ENCODE measurements around the gene ZNF101. TPM values are rescaled to one million over a fixed set of nuclear protein-coding genes. Genes with fewer than 3 reads are reported as not detected.

Gene ZNF101
- polyA plus RNA-seq (ENCODE audit: low read depth in 6 of 6): 10 to 100 TPM; 29.2 to 66.9 (median 37.4) TPM

DNA sequence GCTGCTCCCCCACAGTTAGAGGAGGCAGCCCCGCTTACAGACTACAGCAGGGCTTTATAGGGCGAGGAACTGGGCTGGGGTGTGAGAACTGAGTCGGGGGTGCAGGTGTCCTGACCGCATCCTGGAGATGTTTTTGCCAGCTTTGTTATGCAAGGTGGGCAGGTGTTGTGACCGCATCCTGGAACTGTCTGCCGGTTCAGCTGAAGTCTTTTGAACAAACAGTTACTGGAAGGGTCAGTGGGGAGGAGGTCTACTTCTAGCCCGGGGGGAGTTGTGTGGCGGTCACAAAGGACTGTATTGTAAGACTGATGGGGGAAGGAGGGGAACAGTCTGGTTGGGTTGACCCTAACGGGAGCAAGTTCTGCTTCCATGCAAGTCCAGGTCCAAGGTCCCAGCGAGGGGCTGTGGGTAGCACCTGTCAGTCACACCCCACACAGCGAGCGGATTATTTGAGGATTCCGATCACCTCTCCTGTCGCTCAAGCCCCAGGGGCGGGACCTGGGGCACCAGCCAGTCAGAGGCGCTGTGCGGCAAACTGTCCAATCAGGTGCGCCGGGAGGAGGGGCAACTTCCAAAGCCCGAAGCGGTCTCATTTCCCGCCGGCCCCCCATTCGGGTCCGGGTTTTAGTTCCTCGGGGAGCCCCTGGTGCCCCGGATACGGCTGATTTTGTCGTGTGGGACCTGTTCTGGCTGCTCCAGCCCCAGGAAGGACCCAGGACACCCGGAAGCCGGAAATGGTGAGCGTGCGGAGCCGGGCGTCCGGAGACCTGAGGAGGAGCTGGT lies at the start of gene ZNF101:
ZNF101 (plus strand) TSS at position 610 of the 783 bp plus-strand sequence; CDS start at position 735, 125 bp downstream.
- Mint-ChIP-seq H3K4me1 (peaks cover 10 to 67% (median 33%) of the 10 kb centered on the region in 3 donors), H3K27ac (peak within 1 kb of the TSS; percentile 89 to 99 (median 96)), H3K9me3 (no peaks in the 10 kb centered on the region), H3K27me3 (no peaks in the 10 kb centered on the region), H3K36me3 (no peaks in the 10 kb centered on the region), H3K4me3 (peak within 1 kb of the TSS; percentile 88 to 97 (median 94))
- peak; percentile 68 for ATAC-seq (ENCODE audit: low read depth in 2 of 2)
- DNase-seq: peak; percentile 93

DNA sequence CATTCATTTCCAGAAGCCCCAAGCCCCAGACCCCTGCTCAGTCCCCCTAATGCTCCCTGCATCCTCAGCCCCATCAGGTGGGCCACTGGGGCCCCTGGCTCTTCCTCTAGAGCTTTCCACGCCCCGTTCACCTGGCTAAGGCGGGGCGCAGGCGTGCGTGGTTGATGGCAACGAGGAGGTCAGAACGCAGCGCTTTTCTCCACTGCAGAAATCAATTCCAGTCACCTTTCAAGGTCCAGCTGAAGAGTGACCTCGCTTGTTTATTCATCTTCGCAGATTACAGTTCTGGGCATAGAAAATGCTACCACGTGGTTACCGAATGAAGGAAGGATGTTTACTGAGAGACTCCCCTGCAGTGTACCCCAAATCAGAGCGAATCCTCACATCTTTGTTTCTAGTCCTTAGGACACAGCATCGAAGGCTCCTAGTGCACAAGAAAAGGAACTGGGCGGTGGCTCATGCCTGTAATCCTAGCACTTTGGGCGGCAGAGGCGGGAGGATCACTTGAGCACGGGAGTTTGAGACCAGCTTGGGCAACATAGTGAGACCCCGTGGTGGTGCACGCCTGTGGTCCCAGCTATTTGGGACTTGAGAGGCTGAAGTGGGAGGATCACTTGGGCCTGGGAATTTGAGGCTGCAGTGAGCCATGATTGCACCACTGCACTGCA lies 49.3 kb upstream of the ZNF101 start:
- H3K9me3 Mint-ChIP-seq: no peaks in the 10 kb centered on the region
- peak overlapping the region in 7 of 8 donors; percentile 56 to 86 (median 77) for H3K4me3 Mint-ChIP-seq
- no peaks in the 10 kb centered on the region for H3K27me3 Mint-ChIP-seq
- no peaks in the 10 kb centered on the region for H3K36me3 Mint-ChIP-seq
- DNase-seq (no peak), ATAC-seq (ENCODE audit: low read depth in 2 of 2) (no peak)
- peak overlapping the region; percentile 94 to 97 (median 97) for H3K27ac Mint-ChIP-seq
- H3K4me1 Mint-ChIP-seq: peaks cover 7 to 16% (median 10%) of the 10 kb centered on the region in 3 donors

DNA sequence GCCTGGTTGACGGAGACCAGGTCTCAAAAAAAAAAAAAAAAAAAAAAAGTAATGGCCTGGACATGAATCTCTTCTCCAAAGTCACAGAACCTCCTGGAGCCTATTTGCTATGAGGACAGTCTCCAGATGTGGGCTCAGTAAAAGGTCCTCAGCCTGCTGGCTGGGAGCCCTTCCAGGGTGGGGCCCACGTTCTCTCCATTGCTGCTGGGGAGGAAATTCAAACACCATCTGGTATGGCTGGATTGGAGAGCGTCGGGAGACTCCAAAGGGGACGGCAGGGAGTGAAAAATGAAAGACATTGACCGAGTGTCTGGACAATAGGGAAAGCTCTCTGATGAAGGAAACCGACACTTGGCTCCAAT lies 48.8 kb upstream of the ZNF101 start:
- DNase-seq: no peak
- no peaks in the 10 kb centered on the region for H3K9me3 Mint-ChIP-seq
- peaks cover 7 to 16% (median 10%) of the 10 kb centered on the region in 3 donors for H3K4me1 Mint-ChIP-seq
- H3K4me3 Mint-ChIP-seq: no peak overlapping the region
- no peaks in the 10 kb centered on the region for H3K36me3 Mint-ChIP-seq
- H3K27me3 Mint-ChIP-seq: no peaks in the 10 kb centered on the region
- peak overlapping the region in 5 of 6 donors; percentile 44 to 97 (median 94) for H3K27ac Mint-ChIP-seq
- ATAC-seq (ENCODE audit: low read depth in 2 of 2): no peak

GRCh38 chr19:19623383-19623782 lies 45.3 kb upstream of the ZNF101 start:
- DNase-seq (no peak), ATAC-seq (ENCODE audit: low read depth in 2 of 2) (no peak)
- H3K36me3 Mint-ChIP-seq: no peaks in the 10 kb centered on the region
- no peaks in the 10 kb centered on the region for H3K27me3 Mint-ChIP-seq
- H3K27ac Mint-ChIP-seq: peak overlapping the region in 1 of 6 donors; percentile 97
- H3K4me3 Mint-ChIP-seq: peak overlapping the region in 1 of 8 donors; percentile 27
- peaks cover 18 to 25% (median 21%) of the 10 kb centered on the region in 3 donors for H3K4me1 Mint-ChIP-seq
- no peaks in the 10 kb centered on the region for H3K9me3 Mint-ChIP-seq

DNA sequence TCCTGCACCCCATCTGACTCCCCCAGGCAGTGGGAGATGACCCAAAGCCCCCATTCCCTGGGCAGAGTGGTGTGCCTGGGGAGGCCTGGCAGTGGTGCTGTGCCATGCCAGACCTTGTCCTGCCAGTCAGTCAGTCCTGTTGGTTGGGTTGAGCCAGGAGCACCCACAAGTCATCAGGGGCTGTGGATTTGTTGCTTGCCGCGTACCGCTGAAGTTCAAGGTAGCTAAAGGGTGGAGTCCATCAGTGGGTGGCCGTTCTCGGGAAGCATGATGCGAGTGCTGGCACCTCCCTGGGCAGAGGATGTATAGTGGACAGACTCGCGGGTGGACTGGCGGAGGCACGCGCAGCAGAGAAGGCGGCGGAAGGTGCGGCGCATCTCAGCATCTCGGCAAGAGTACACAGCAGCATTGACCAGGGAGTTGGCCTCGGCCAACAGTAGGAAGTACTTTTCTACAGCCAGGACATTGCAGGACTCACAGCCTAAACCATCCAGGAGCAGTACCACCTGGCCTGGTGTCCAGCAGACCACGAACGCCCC lies 44.5 kb upstream of the ZNF101 start:
- H3K4me1 Mint-ChIP-seq: peaks cover 15 to 26% (median 19%) of the 10 kb centered on the region in 3 donors
- H3K9me3 Mint-ChIP-seq: no peaks in the 10 kb centered on the region
- H3K4me3 Mint-ChIP-seq: peak overlapping the region in 2 of 8 donors; percentile 20 to 27
- DNase-seq: no peak
- no peaks in the 10 kb centered on the region for H3K27me3 Mint-ChIP-seq
- H3K36me3 Mint-ChIP-seq: no peaks in the 10 kb centered on the region
- ATAC-seq (ENCODE audit: low read depth in 2 of 2): no peak
- no peak overlapping the region for H3K27ac Mint-ChIP-seq

DNA sequence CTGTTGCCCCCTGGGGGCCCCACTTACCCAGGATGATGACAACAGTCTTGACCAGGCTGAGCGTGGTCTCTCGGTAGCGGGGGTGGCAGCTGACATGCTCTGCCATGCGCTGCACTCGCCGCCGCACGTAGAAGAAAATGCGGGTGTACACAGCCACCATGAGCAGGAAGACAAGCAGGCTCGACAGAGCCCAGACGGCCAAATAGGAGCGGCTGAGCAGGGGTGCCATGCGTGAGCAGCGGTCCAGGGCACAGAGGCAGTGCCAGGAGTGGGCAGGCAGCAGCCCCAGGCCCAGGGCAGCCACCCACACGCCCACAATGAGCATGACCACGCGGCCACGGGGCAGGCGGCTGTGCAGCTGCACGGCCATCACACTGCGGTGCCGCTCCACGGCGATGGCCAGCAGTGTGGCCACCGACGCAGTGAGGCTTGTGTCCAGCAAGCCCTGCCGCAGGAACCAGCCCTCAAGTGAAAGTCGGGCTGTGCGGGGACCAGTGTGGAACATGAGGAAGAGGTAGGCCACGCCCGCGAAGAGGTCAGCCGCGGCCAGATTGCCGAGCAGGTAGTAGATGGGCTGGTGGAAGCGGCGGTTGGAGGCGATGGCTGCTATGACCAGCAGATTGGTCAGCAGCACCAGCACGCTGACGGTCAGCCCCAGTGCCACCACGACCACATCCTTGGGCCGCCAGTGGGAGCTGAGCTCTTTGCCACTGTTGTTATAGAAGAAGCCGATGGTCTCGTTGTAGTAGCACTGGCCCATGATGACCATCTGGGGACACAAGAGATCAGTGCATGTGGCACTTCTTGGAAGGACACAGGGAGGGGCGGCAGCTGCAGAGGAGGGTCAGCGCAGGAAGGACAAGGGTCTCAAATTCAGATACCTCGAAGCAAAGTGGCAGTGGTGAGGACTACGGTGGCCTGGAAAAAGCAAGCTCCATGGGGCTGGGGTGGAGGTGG lies 41.8 kb upstream of the ZNF101 start:
- Mint-ChIP-seq H3K4me1 (peaks cover 15 to 23% (median 16%) of the 10 kb centered on the region in 3 donors), H3K27ac (peak overlapping the region in 5 of 6 donors; percentile 45 to 93 (median 89)), H3K4me3 (peak overlapping the region; percentile 83 to 98 (median 93)), H3K9me3 (no peaks in the 10 kb centered on the region), H3K36me3 (no peaks in the 10 kb centered on the region), H3K27me3 (no peaks in the 10 kb centered on the region)
- DNase-seq: no peak
- ATAC-seq (ENCODE audit: low read depth in 2 of 2): no peak

DNA sequence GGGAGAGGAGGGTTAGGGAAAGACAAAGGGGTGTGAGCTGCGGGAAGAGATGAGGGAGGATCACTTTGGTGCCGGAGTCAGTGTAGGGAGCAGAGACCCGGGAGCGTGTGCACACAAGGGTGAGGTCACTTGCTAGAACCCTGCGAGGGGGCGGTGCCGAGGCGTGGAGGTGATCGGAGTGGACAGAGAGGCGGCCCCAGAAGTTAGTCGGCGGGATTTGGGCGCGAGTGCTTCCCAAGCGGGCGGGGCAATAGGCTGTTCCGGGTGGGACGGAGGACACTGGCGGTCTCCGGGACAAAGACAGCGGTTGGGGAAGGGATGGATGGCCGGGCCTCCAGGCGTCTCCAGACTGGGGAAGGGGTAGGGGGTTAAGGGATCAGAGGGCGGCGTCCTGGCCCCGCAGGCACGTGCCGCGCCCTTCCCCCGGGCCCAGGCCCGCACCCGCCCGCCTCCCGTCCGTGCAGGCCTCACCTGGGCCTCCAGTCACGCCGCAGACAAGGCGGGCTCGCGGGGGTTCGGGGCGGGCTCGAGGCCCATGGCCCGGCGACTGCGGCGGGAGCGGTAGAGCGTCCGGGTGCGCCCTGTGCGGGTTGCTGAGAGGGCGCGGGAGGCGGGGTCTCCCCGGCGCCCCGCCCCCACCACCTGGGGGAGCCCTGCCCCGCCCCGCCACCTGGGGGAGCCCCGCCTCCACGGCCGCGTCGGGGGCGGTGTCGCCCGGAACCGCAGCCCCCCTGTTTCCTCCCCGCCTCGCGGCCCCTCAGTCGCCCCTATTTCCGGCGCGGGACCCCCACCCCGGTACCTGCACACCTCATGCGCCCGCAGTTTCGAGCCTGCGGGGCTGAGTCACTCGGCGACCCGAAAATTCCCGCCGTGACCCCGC lies 40.8 kb upstream of the ZNF101 start, which contains the start of gene LPAR2:
LPAR2 (minus strand) TSS at position 600 of the 880 bp plus-strand sequence. CDS start 945 bp downstream, outside the sequence.
- Mint-ChIP-seq H3K27ac (peak within 1 kb of the TSS; percentile 70 to 97 (median 93)), H3K4me1 (peaks cover 15 to 27% (median 16%) of the 10 kb centered on the region in 3 donors), H3K4me3 (peak within 1 kb of the TSS; percentile 83 to 98 (median 93)), H3K36me3 (peaks cover 1 to 5% of the 10 kb centered on the region in 2 donors), H3K9me3 (no peaks in the 10 kb centered on the region), H3K27me3 (no peaks in the 10 kb centered on the region)
- peak; percentile 90 to 91 for ATAC-seq (ENCODE audit: low read depth in 2 of 2)
- DNase-seq: peak; percentile 81

- Mint-ChIP-seq H3K36me3 (peaks cover 9 to 11% of the 10 kb centered on the region in 2 donors), H3K27me3 (no peaks in the 10 kb centered on the region), H3K27ac (peak overlapping the region; percentile 70 to 95 (median 90)), H3K9me3 (no peaks in the 10 kb centered on the region), H3K4me3 (peak overlapping the region; percentile 73 to 94 (median 89)), H3K4me1 (peaks cover 16 to 34% (median 20%) of the 10 kb centered on the region in 3 donors)
- ATAC-seq (ENCODE audit: low read depth in 2 of 2): peak; percentile 22 to 24
- DNase-seq: peak; percentile 18
Measured at GRCh38 chr19:19628501-19629134, 40.0 kb upstream of the ZNF101 start.

- H3K27ac Mint-ChIP-seq: peak overlapping the region in 1 of 6 donors; percentile 24
- ATAC-seq (ENCODE audit: low read depth in 2 of 2) (no peak), DNase-seq (no peak)
- H3K4me3 Mint-ChIP-seq: peak overlapping the region in 5 of 8 donors; percentile 14 to 84 (median 59)
- no peaks in the 10 kb centered on the region for H3K9me3 Mint-ChIP-seq
- no peaks in the 10 kb centered on the region for H3K27me3 Mint-ChIP-seq
- peaks cover 18 to 23% of the 10 kb centered on the region in 2 donors for H3K36me3 Mint-ChIP-seq
- H3K4me1 Mint-ChIP-seq: peaks cover 18 to 48% (median 26%) of the 10 kb centered on the region in 3 donors
Measured at GRCh38 chr19:19630062-19630414, 38.6 kb upstream of the ZNF101 start.

GRCh38 chr19:19630426-19630825 lies 38.2 kb upstream of the ZNF101 start:
- no peak overlapping the region for H3K27ac Mint-ChIP-seq
- peaks cover 20 to 52% (median 27%) of the 10 kb centered on the region in 3 donors for H3K4me1 Mint-ChIP-seq
- H3K27me3 Mint-ChIP-seq: no peaks in the 10 kb centered on the region
- H3K4me3 Mint-ChIP-seq: peak overlapping the region in 5 of 8 donors; percentile 14 to 84 (median 69)
- H3K9me3 Mint-ChIP-seq: no peaks in the 10 kb centered on the region
- H3K36me3 Mint-ChIP-seq: peaks cover 18 to 25% of the 10 kb centered on the region in 2 donors
- ATAC-seq (ENCODE audit: low read depth in 2 of 2) (no peak), DNase-seq (no peak)

DNA sequence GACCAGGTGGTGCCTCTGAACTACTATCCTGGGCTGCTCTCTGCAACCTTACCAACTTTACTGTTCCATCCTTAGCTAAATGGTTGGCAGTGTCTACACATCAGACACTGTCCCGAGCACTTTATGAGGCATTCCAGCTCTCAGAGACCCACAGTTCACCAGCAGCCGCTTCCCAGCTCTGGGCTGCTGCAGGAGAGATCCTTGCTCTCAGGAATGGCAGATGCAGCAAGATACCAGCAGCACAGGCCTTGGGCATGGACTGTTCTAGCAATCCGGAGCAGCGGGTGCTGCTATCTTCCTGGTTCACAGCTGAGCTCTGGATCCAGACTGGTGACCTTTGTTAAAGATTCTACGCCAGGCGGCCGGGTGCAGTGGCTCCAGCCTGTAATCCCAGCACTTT lies 37.3 kb upstream of the ZNF101 start:
- no peak overlapping the region for H3K27ac Mint-ChIP-seq
- peaks cover 19 to 54% (median 31%) of the 10 kb centered on the region in 3 donors for H3K4me1 Mint-ChIP-seq
- peak overlapping the region in 3 of 8 donors; percentile 12 to 84 (median 30) for H3K4me3 Mint-ChIP-seq
- no peak for DNase-seq
- no peak for ATAC-seq (ENCODE audit: low read depth in 2 of 2)
- H3K27me3 Mint-ChIP-seq: no peaks in the 10 kb centered on the region
- H3K9me3 Mint-ChIP-seq: no peaks in the 10 kb centered on the region
- peaks cover 18 to 29% of the 10 kb centered on the region in 2 donors for H3K36me3 Mint-ChIP-seq
